ENCODE measurements around the gene STEAP2. TPM values are rescaled to one million over a fixed set of nuclear protein-coding genes. Genes with fewer than 3 reads are reported as not detected.

STEAP2 gene
- total and polyA plus RNA-seq, 2 of the 4 experiments (the other 2 are of a cell fraction), result 1.8 to 3.9 TPM

DNA sequence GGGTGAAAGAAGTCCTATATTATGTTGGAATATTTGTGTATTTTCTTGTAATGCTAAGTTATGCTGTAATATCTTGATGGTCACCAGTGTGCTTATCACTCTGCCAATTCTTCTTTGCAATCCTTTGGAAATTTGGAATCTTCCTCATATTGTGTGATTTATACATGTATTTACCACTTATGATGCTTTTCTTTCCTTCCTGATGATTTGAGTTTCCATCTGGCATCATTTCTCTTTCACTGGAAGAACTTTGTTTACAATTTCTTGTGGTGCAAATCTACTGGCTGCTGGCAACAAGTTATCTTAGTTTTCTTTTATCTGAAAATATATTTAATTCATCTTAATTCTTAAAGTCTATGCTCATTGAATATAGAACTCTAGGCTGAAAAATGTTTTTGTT, 62.6 kb downstream of the STEAP2 start:
- Histone ChIP-seq H3K23ac (ENCODE audit: low read depth, low read length) (no peak overlapping the region), H4K20me1 (ENCODE audit: insufficient read depth, low read length) (no peaks in the 10 kb centered on the region), H2BK15ac (ENCODE audit: low read depth, low read length) (no peak overlapping the region), H2BK120ac (ENCODE audit: low read depth, low read length) (no peak overlapping the region), H4K8ac (ENCODE audit: low read depth in 2 of 2, low read length in 2 of 2) (no peak overlapping the region), H3K9ac (ENCODE audit: low read depth, low read length) (no peak overlapping the region), H3K18ac (ENCODE audit: low read depth, low read length) (no peak overlapping the region), H3K4ac (ENCODE audit: low read depth, low read length) (no peak overlapping the region), H2BK20ac (ENCODE audit: low read depth, low read length) (no peak overlapping the region), H3K56ac (ENCODE audit: extremely low read depth, insufficient read depth, low read length) (no peak overlapping the region), H4K91ac (ENCODE audit: insufficient read depth, low read depth, low read length) (no peak overlapping the region), H2BK5ac (ENCODE audit: low read depth, low read length, poor library complexity, severe bottlenecking) (no peak overlapping the region), H3K9me3 (ENCODE audit: control insufficient read depth, insufficient read depth, low read length) (no peaks in the 10 kb centered on the region), H3K14ac (replicated peaks; ENCODE audit: low read depth, low read length) (no peak overlapping the region), H3K4me2 (ENCODE audit: low read depth, low read length) (no peak overlapping the region), H3K36me3 (ENCODE audit: control insufficient read depth, insufficient read depth, low read length) (no peaks in the 10 kb centered on the region), H2AK5ac (ENCODE audit: low read depth, low read length) (no peak overlapping the region), H3K4me3 (ENCODE audit: insufficient read depth, low read depth, low read length) (no peak overlapping the region), H2AFZ (replicated peaks; ENCODE audit: low read length, poor library complexity) (no peak overlapping the region), H3K9me1 (ENCODE audit: insufficient read depth, low read length) (no peaks in the 10 kb centered on the region), H2AK9ac (replicated peaks; ENCODE audit: low read depth, low read length, poor library complexity) (no peak overlapping the region), H3K27ac (ENCODE audit: insufficient read depth, low read length) (no peak overlapping the region), H4K5ac (ENCODE audit: low read depth, low read length) (no peak overlapping the region), H3K79me1 (ENCODE audit: low read depth in 1 of 2, low read length in 2 of 2) (no peaks in the 10 kb centered on the region), H3K4me1 (ENCODE audit: control insufficient read depth, insufficient read depth, low read length) (no peaks in the 10 kb centered on the region), H3K27me3 (ENCODE audit: control insufficient read depth, insufficient read depth, low read length) (no peaks in the 10 kb centered on the region)
- in situ Hi-C loops (cut with MboI; ENCODE audit: low sequenced_read_pairs), result no loop called here
- POLR2A ChIA-PET (ENCODE audit: unreplicated experiment), result no interaction called here
- BruUV-seq (replicated peaks), result no TSS peak
- intact Hi-C loops (cut with micrococcal nuclease), result no loop called here
- dilution Hi-C loops (cut with HindIII; ENCODE audit: low sequenced_read_pairs, unreplicated experiment), result no loop called here
- CTCF ChIA-PET, result no interaction called here
- DNase-seq (no peak), ATAC-seq (ENCODE audit: low read depth) (no peak)
- no peak for TF ChIP-seq ELK1 (IDR thresholded peaks at IDR 0.05; ENCODE audit: borderline replicate concordance, low read depth, low read length)
- TF ChIP-seq, protein P1, sequence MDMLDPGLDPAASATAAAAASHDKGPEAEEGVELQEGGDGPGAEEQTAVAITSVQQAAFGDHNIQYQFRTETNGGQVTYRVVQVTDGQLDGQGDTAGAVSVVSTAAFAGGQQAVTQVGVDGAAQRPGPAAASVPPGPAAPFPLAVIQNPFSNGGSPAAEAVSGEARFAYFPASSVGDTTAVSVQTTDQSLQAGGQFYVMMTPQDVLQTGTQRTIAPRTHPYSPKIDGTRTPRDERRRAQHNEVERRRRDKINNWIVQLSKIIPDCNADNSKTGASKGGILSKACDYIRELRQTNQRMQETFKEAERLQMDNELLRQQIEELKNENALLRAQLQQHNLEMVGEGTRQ (IDR thresholded peaks at IDR 0.05; ENCODE audit: low read depth, low read length), result no peak
- no peak for TF ChIP-seq CTCF (conservative IDR thresholded peaks at IDR 0.05; ENCODE audit: low read depth, low read length)
- TF ChIP-seq MAZ (IDR thresholded peaks at IDR 0.05; ENCODE audit: borderline replicate concordance, low read depth, low read length), result no peak
- no peak for TF ChIP-seq CHD1 (IDR thresholded peaks at IDR 0.05; ENCODE audit: low read depth, low read length)
- TF ChIP-seq SMC3 (IDR thresholded peaks at IDR 0.05; ENCODE audit: low read depth, low read length), result no peak
- TF ChIP-seq BHLHE40 (IDR thresholded peaks at IDR 0.05; ENCODE audit: low read depth, low read length), result no peak

Measured in IMR-90 (cell line).